Measurements from ENCODE around the gene GDAP1L1. TPM values are rescaled to one million over a fixed set of nuclear protein-coding genes. Genes with fewer than 3 reads are reported as not detected.
"Not testable (repeated sequence)": the region's sequence is repeated elsewhere in the genome, so short reads cannot be mapped to it uniquely, and the experiment has no call there.

GDAP1L1 gene
- total RNA-seq, 2 experiments from 2014 or later, result not detected

DNA sequence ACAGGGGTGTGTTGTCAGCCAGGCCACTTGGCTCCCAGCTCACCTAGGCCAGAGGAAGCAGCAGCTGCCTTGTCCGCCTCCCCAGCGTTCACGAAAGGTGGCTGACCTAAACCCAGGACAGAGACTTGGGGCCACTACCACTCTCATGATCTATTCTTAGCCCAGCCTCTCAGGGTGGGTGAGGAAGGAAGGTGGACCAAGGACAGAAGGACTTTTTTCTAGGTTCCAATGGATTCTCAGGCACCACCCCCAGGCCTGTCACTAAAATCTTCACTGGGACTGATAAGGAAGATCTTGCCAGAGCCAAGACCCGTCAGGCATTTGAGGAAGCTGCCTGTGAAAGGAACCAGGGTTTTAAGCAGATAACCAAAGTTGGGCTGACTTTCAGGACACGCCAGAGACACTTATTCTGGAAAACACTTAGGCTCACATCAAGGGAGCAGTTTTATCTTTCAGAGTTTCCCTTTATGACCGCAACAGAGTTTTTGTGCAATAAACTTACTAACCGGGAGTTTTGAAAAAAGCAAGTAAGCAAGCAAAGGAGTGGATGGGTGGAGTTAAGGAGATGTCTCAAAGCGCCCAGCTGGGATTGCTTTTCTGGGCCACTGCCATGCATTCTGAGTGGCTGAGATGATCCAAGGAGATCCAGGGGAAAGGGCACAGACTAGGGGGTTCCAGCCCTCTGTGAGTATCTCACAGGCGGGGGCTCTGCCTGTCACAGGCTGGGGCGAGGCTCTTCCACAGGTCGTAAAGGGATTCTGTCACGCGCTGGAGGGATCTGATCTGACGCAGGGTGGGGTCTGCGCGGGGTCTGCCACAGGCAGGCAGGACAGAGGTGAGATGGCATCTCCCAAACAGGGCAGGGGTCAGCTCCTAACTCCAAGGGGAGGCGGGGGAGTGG, 62.9 kb downstream of the GDAP1L1 start:
- DNase-seq, result no peak
- H3K9me3 Mint-ChIP-seq (ENCODE audit: insufficient read depth), result no peaks in the 10 kb centered on the region
- H3K4me3 Mint-ChIP-seq, result peak overlapping the region; percentile 88
- H3K27ac Mint-ChIP-seq, result peak overlapping the region; percentile 90
- POLR2A ChIA-PET, result interaction anchor here (0.7 to 2.7 kb wide), 4 partner anchors 92 to 175 kb away, joined by 3 to 17 read pairs (median 6); partner anchors contain the start of gene OSER1
- CTCF ChIA-PET, result interaction anchor here (0.6 to 7.5 kb wide), 21 partner anchors 10 to 193 kb away, joined by 3 to 529 read pairs (median 5); partner anchors contain the start of gene OSER1
- H3K36me3 Mint-ChIP-seq (ENCODE audit: low read depth), result peaks cover 3% of the 10 kb centered on the region
- peak; percentile 3 for ATAC-seq
- H3K27me3 Mint-ChIP-seq (ENCODE audit: low read depth), result peaks cover 6% of the 10 kb centered on the region
- peaks cover 19% of the 10 kb centered on the region for H3K4me1 Mint-ChIP-seq (ENCODE audit: low read depth)

DNA sequence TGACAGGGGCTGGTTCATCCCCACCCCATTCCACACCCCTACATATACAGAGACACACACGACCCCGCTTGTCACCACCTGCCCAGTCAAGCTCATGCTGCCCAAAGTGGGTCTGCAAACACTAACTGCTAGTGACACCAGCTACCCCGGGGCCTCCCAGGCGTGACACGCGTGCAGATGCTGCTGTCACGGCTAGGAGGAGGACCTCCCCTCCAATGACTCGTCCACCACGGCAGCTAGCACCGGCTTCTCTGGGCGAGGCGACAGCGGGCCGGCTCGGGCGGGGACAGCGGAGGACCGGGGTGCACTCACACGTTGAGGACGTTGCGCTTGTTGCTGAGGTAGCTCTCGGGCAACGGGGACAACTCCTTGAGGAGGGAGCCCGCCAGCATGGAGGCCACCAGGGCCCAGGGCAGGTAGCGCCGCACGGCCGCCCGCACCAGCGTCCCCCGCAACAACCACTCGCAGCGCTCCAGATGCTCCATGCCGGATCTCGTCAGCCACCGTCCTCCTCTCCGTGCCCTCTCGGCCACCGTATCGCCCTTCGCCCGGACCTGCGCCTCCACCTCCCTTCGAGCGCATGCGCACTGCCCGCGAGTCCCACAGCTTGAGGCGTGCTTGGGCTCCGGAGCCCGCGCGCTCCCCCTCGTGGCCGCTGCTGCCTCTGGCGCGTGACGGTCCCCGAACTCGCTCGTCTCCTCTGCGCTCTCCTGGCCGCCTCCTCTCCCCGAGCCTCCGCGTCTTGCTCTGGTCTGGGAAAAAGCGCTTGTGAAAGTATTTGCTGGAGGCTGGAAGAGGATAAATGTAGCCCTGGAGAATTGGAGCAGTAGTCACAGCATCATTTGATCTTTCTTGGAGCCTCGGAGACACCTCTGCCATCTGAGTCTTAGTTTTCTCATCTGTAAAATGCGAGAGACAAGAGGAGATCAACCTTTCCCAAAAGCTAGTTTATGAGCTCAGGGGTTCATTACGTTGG, 63.8 kb downstream of the GDAP1L1 start, which contains the start of gene FITM2:
Gene FITM2 (minus strand): TSS at position 539 of the 976 bp plus-strand sequence. CDS start 54 bp downstream, at position 485.
- CTCF ChIA-PET, result interaction anchor here (0.6 to 7.5 kb wide), 31 partner anchors 9 to 346 kb away, joined by 3 to 529 read pairs (median 5); partner anchors contain the start of gene OSER1
- POLR2A ChIA-PET, result interaction anchor here (0.7 to 2.7 kb wide), 4 partner anchors 93 to 174 kb away, joined by 3 to 17 read pairs (median 6); partner anchors contain the start of gene OSER1

DNA sequence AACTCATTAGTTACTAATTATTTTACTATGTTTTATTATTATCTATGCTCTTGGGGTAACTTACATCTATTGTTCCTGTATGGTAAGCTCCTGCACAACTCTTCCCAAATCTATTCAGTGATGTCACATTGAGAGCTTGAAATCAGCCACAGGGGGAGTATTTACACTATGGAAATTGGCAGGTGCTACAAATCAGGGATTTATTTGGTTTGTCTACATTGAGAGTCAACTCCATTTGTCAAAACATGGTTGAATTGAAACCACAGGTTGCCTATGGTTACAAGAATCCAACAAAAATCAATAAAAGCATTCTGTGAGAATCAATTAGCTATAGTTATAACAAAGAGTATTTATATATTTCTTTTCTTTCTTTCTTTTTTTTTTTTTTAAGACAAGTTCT, 67.8 kb downstream of the GDAP1L1 start:
- no peak overlapping the region for H3K4me3 Mint-ChIP-seq

More for the DNA sequence above, 63.8 kb downstream of the GDAP1L1 start, which contains the start of gene FITM2:
- Mint-ChIP-seq H3K27me3 (ENCODE audit: low read depth) (peaks cover 6% of the 10 kb centered on the region), H3K4me1 (ENCODE audit: low read depth) (peaks cover 19% of the 10 kb centered on the region), H3K4me3 (peak within 1 kb of the TSS; percentile 88), H3K27ac (peak within 1 kb of the TSS; percentile 90), H3K9me3 (ENCODE audit: insufficient read depth) (no peaks in the 10 kb centered on the region), H3K36me3 (ENCODE audit: low read depth) (peaks cover 3% of the 10 kb centered on the region)
- peak; percentile 92 for ATAC-seq
- peak; percentile 99 for DNase-seq

DNA sequence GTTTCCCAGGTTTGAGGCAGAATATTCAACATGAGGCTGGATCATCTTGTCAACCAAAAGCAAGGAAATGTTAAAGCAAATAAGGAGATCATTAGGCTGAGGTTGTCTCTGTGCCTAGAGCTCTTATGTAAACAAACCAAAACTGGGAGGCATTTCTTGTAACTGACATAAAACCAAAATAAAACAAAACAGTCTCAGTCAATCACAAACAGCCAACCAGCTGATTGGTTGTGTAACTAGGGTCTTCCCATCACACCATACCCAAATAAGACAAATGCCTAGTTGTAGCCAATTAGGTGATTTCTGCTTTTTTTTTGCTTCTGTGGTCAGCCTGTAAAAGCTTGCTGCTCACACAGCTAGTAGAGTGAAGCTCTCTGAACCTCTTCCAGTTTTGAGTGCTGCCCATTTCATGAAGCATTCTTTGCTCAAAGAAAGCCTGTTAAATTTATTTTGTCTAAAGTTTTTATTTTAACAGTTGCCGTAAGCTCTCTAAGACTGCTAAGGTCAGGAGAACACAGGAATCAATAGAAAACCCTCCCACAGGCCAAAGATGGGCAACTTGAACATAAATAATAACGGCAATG, 72.8 kb downstream of the GDAP1L1 start:
- ChIA-PET POLR2A (no interaction called here), CTCF (interaction anchor here (1.1 to 2.4 kb wide), 4 partner anchors 9 to 104 kb away, joined by 3 to 12 read pairs (median 7); partner anchors contain the start of gene FITM2)
- no peak for DNase-seq

More for the DNA sequence above, 67.8 kb downstream of the GDAP1L1 start:
- DNase-seq (no peak), ATAC-seq (no peak)
- POLR2A ChIA-PET, result no interaction called here
- Mint-ChIP-seq H3K27ac (no peak overlapping the region), H3K27me3 (ENCODE audit: low read depth) (peaks cover 6% of the 10 kb centered on the region), H3K4me1 (ENCODE audit: low read depth) (peaks cover 12% of the 10 kb centered on the region), H3K36me3 (ENCODE audit: low read depth) (peaks cover 3% of the 10 kb centered on the region), H3K9me3 (ENCODE audit: insufficient read depth) (no peaks in the 10 kb centered on the region)
- CTCF ChIA-PET, result interaction anchor here (1.2 to 7.5 kb wide), 3 partner anchors 11 to 96 kb away, joined by 3 to 529 read pairs (median 7); no protein-coding TSS in a partner anchor

DNA sequence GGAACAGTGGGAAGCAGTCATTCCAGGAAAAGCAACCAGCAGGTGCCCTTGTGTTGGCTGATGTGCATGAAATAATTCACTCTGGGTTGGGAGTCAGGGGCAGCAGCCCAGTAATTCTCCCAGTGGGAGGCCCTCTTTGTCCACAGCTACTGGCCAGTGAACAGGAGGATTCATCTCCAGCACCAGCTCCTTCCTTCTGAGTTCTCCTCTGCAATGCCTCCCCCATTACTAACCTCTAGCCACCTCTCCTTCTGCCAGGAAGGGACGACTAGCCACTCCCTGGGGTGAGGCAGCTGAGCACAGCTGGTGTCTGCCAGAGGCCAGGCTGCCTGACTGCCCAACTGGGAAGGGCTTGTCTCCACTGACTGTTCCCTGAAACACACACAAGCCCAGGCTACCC, 77.2 kb downstream of the GDAP1L1 start:
- no peak overlapping the region for H3K27ac Mint-ChIP-seq

More for the DNA sequence above, 72.8 kb downstream of the GDAP1L1 start:
- no peak for ATAC-seq
- H3K27ac Mint-ChIP-seq, result no peak overlapping the region
- H3K4me1 Mint-ChIP-seq (ENCODE audit: low read depth), result no peaks in the 10 kb centered on the region
- no peak overlapping the region for H3K4me3 Mint-ChIP-seq
- peaks cover 2% of the 10 kb centered on the region for H3K27me3 Mint-ChIP-seq (ENCODE audit: low read depth)
- H3K36me3 Mint-ChIP-seq (ENCODE audit: low read depth), result no peaks in the 10 kb centered on the region
- no peaks in the 10 kb centered on the region for H3K9me3 Mint-ChIP-seq (ENCODE audit: insufficient read depth)

DNA sequence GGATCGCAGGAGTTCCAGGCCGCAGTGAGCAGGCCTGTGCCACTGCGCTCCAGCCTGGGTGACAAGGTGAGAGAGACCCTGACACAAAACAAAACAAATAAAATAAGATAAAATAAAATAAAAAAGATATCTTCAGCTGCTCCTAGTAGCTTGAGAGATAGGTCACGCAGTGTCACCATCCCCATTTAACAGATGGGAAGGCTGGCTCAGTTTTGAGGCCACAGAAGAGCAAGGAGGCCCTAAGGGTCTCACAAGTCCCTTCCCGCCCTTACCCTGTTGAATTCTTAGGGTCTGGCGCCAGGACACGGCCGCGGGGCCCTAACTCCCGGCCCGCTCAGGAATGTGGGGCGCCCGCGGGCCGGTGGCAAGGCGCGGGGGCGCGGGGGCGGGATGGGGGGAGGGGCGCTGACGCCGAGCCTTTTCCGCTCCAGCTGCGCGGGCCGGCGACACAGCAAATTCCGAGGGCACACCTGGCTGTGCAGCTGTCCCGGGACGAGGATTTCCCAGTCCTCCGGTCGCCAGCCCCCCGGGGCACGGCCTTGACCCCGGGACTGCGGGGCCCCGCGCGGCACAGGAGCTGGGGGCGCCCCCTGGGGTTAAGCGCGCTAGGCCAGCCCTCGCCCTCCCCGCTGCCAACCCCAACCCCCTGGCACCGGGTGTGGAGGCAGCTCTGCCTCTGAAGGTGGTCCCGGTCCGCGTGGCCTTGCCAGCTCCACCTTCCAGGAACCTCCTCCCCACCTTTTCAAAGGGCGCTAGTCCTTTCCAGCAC, 79.5 kb downstream of the GDAP1L1 start:
- Mint-ChIP-seq H3K4me3 (no peak overlapping the region), H3K9me3 (ENCODE audit: insufficient read depth) (no peaks in the 10 kb centered on the region), H3K27me3 (ENCODE audit: low read depth) (peaks cover 3% of the 10 kb centered on the region), H3K36me3 (ENCODE audit: low read depth) (no peaks in the 10 kb centered on the region), H3K4me1 (ENCODE audit: low read depth) (no peaks in the 10 kb centered on the region), H3K27ac (no peak overlapping the region)
- ChIA-PET POLR2A (no interaction called here), CTCF (interaction anchor here (1.5 to 5.6 kb wide), 3 partner anchors 12 to 108 kb away, joined by 3 to 35 read pairs (median 16); partner anchors contain the start of gene FITM2)
- ATAC-seq (peak; percentile 57), DNase-seq (no peak)

More for the DNA sequence above, 77.2 kb downstream of the GDAP1L1 start:
- DNase-seq (no peak), ATAC-seq (no peak)
- Mint-ChIP-seq H3K9me3 (ENCODE audit: insufficient read depth) (no peaks in the 10 kb centered on the region), H3K4me1 (ENCODE audit: low read depth) (no peaks in the 10 kb centered on the region), H3K36me3 (ENCODE audit: low read depth) (no peaks in the 10 kb centered on the region), H3K4me3 (no peak overlapping the region), H3K27me3 (ENCODE audit: low read depth) (peaks cover 5% of the 10 kb centered on the region)
- POLR2A ChIA-PET, result no interaction called here
- CTCF ChIA-PET, result interaction anchor here (5.6 kb wide), 1 partner anchor 13 kb away, joined by 35 read pairs; the partner anchor contains the start of gene FITM2

DNA sequence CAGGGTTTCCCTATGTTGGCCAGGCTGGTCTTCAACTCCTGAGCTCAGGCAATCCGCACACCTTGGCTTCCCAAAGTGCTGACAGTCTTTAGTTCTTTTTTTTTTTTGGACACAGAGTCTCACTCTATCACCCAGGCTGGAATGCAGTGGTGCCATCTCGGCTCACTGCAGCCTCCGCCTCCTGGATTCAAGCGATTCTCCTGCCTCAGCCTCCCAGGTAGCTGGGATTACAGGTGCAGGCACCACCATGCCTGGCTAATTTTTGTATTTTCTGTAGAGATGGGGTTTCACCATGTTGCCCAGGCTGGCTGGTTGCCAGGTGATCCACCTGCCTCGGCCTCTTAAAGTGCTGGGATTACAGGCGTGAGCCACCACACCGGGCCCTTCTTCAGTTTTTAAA, 80.6 kb downstream of the GDAP1L1 start:
- H3K4me1 Mint-ChIP-seq (ENCODE audit: low read depth); POLR2A ChIA-PET; H3K36me3 Mint-ChIP-seq (ENCODE audit: low read depth); H3K27ac Mint-ChIP-seq; H3K9me3 Mint-ChIP-seq (ENCODE audit: insufficient read depth); H3K27me3 Mint-ChIP-seq (ENCODE audit: low read depth); ATAC-seq; DNase-seq; H3K4me3 Mint-ChIP-seq: not testable (repeated sequence)
- CTCF ChIA-PET, result interaction anchor here (0.7 to 1.5 kb wide), 4 partner anchors 16 to 768 kb away, joined by 3 read pairs; partner anchors contain the start of gene FITM2

DNA sequence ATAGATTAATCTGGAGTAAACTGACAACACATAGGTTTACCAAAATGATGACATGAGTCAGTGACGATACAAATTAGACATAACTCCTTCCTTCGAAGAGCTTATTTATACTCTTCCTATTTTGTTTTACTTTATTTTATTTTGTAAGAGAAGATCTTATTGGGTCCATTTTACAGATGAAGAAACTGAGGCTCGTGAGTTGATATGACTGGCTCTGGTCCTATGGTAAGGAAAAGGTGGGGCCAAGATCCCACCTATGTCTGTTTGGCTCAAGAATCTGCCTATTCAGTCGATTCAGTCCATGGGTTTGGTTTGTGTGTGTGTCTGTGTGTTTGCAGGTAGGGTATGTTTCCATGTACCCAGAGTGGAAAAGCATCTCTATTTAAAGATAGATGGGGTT, 81.3 kb downstream of the GDAP1L1 start:
- ChIA-PET CTCF (interaction anchor here (1.0 to 1.5 kb wide), 3 partner anchors 17 to 119 kb away, joined by 3 read pairs; partner anchors contain the start of gene FITM2), POLR2A (no interaction called here)
- Mint-ChIP-seq H3K36me3 (ENCODE audit: low read depth) (no peaks in the 10 kb centered on the region), H3K9me3 (ENCODE audit: insufficient read depth) (no peaks in the 10 kb centered on the region), H3K4me1 (ENCODE audit: low read depth) (no peaks in the 10 kb centered on the region), H3K4me3 (no peak overlapping the region), H3K27ac (no peak overlapping the region), H3K27me3 (ENCODE audit: low read depth) (peaks cover 3% of the 10 kb centered on the region)
- no peak for ATAC-seq
- no peak for DNase-seq
